Measurements from ENCODE around the gene CNPY4.
"Not testable (repeated sequence)": the region's sequence is repeated elsewhere in the genome, so short reads cannot be mapped to it uniquely, and the experiment has no call there.

Gene CNPY4

DNA sequence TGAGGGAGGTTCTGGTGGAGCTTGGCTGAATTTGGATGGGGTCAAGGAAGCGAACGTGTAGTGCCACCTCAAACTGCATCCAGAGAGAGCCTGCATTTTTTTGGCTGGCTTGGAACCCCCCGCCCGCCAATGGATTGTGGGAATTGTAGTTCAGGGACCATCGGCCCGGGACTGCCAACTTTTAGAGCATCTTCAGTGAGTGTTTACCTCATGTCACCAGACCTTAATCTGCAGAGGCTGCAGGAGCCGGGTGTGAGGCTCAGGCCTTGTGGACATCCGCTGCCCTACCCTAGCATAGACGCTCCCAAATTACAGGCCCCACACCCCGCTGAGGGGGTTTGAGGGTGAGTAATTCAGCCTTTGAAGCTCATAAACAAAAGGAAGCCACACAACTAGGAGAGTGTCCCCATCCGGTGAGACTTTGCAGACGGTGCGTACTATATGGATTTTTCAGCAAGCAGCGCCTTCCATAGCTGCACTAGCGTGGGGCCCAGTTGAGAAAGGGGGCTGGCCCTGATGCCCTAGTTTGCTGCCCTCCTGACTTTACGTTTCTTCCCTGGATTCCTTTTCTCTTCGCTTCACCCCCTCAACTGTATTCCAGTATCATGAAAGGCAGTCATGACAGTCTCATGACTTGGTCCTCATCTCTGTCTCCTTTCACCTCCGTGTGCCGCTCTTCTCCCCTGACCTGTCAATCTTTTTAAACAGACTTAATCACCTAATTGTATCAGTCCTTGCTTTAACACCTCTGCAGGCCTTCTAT, 717 bp downstream of the CNPY4 start:
- DNase-seq (ENCODE audit: low read depth in 2 of 2): peak; percentile 54 to 57

DNA sequence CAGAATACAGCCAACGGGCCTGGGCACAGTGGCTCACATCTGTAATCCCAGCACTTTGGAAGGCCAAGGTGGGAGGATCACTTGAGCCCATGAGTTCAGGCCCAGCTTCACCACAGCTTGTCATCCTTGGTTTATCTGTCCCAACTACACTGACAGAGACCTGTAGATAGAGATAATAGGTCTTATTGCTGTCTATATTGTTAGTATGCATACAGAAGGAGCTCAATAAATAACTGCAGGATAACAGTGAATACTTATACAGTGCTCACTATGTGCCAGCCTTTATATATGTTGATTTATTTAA, 1.3 kb downstream of the CNPY4 start:
- DNase-seq (ENCODE audit: low read depth in 2 of 2): no peak

DNA sequence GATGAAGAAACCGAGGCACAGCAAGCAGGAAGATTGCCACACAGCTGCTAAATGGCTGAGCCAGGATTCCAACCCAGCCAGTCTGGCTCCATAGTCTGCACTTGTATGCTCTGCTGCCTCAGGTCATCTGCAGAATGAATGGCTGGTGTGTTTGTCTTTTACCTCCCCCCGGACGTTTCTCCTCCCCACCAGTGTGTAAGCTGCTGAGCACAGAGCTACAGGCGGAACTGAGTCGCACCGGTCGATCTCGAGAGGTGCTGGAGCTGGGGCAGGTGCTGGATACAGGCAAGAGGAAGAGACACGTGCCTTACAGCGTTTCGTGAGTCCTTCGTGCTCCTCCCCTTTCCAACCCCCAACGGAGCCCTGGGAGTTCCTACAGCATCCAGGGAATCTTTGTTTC, 2.6 kb downstream of the CNPY4 start:
- no peak for DNase-seq (ENCODE audit: low read depth in 2 of 2)

- no peak for DNase-seq (ENCODE audit: low read depth in 2 of 2)
Observed at GRCh38 chr7:100122568-100122967, 3.1 kb downstream of the CNPY4 start.

DNA sequence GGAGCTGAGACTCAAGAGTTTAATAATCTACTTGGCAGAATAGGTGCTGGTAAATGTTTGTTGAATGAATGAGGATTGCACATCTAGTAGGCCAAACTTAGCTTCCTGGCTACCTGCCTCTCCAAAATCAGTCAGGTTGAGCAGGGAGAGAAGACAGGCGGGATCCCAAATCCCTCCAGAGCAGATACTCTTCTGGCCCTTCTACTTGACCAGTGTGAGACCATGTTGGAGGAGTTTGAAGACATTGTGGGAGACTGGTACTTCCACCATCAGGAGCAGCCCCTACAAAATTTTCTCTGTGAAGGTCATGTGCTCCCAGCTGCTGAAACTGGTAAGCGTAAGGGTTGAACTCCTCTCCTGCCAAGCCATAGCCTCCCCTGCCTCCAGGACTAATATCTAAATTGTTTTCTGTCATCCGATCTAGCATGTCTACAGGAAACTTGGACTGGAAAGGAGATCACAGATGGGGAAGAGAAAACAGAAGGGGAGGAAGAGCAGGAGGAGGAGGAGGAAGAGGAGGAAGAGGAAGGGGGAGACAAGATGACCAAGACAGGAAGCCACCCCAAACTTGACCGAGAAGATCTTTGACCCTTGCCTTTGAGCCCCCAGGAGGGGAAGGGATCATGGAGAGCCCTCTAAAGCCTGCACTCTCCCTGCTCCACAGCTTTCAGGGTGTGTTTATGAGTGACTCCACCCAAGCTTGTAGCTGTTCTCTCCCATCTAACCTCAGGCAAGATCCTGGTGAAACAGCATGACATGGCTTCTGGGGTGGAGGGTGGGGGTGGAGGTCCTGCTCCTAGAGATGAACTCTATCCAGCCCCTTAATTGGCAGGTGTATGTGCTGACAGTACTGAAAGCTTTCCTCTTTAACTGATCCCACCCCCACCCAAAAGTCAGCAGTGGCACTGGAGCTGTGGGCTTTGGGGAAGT, 5.1 kb downstream of the CNPY4 start:
- DNase-seq (ENCODE audit: low read depth in 2 of 2): no peak

- DNase-seq (ENCODE audit: low read depth in 2 of 2): no peak
Observed at GRCh38 chr7:100126239-100126930, 7.0 kb downstream of the CNPY4 start.

- DNase-seq (ENCODE audit: low read depth in 2 of 2): peak; percentile 83 to 91
Observed at GRCh38 chr7:100126931-100127865, 7.8 kb downstream of the CNPY4 start, which contains the start of gene MBLAC1. MBLAC1 (plus strand) TSS chr7:100126967; CDS start chr7:100127396, 429 bp downstream.

DNA sequence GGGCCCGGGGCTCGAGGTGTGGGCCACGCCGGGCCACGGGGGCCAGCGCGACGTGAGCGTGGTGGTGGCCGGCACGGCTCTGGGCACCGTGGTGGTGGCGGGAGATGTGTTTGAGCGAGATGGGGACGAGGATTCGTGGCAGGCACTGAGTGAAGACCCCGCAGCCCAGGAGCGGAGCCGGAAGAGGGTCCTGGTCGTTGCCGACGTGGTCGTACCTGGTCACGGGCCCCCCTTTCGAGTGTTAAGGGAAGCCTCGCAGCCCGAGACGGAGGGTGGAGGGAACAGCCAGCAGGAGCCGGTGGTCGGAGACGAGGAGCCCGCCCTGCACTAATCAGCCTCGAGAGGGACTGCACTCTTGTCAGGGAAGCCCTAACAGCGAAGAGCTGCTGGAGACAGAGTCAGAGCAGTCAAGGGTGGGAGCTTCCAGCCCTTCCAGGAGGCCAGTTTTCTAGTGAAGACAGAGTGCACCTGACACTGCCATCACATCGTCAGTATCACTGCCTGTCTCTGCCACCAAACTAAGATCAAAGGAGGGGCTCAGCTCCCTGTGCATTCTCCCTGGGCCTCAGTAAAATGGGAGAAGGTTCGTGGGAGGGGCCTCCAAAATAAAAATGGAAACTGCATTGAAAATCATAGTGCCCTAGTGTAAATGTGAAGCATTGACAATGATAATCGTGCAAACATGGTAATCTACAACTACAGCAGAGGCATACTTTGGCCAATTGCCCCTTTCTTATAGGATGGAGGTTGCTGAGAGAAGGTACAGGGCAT, 8.6 kb downstream of the CNPY4 start:
- no peak for DNase-seq (ENCODE audit: low read depth in 2 of 2)

- DNase-seq (ENCODE audit: low read depth in 2 of 2): no peak
Observed at GRCh38 chr7:100128637-100128963, 9.2 kb downstream of the CNPY4 start.

DNA sequence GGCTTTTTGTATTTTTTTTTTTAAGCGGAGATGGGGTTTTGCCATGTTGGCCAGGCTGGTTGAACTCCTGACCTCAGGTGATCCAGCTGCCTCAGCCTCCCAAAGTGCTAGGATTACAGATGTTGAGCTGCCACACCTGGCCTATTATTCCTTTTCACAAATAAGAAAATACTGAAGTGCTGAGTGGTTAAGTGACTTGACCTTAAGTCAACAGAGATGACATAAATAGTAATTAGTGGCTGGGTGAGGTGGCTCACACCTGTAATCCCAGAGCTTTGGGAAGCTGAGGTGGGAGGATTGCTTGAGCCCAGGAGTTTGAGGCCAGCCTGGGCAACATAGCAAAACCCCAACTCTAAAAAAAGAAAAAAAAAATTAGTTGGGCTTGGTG, 10.8 kb downstream of the CNPY4 start:
- not testable (repeated sequence) for DNase-seq (ENCODE audit: low read depth in 2 of 2)

DNA sequence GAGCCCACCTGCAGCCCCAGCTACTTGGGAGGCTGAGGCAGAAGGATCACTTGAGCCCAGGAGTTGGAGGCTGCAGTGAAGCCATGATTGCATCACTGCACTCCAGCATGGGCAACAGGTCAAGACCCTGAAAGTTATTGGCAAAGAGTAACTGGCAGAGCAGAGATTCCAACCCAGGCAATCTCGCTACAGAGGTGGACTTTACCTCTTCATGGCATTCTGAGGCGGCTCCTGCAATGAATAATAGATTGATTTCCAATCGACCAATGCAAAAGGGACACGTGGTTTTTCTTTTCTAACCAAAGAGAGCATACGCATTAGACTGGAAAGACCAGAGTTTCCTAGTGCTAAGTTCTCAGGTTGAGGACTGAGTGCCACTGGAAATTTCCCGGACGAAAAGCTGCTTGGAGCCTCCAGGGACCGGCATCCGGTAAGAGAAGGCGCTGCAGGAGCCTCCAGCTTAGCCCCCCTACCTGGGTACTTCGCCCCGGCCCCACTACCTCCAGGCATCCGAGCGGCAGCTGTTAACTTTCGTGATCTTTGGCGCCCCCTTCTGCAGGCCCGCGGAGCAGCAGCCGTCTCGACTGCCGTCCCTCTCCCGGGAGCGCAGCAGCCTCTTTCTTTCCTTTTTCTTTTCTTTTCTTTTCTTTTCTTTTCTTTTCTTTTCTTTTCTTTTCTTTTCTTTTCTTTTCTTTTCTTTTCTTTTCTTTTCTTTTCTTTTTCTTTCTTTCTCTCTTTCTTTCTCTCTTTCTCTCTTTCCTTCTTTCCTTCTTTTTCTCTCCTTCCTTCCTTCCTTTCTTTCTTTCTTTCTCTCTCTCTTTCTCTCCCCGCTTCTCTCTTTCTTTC, 11.4 kb downstream of the CNPY4 start:
- peak; percentile 66 to 83 for DNase-seq (ENCODE audit: low read depth in 2 of 2)

- no peak for DNase-seq (ENCODE audit: low read depth in 2 of 2)
Observed at GRCh38 chr7:100132126-100132525, 12.7 kb downstream of the CNPY4 start.

DNA sequence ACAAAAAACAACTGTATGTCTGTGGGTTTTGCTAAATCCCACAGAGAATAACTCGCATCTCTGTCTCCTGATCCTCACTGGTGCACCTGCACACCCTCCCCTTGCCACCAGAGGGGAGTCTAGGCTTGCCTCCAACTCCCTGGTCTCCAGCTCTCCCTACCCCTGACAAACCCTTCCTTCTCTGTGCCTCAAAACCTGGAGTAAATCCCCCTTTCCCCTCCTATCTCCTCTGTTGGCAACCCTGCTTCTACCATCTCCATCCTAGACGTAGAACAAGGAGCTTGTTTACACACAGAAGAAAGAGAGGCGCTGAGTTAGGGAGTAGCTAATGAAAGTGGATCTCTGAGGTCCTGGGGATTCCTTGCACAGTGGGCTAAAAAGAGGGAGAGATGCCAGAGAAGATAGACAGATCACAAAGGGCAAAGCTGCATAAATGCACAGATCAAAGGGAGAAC, 13.3 kb downstream of the CNPY4 start:
- peak; percentile 45 to 64 for DNase-seq (ENCODE audit: low read depth in 2 of 2)

- no peak for DNase-seq (ENCODE audit: low read depth in 2 of 2)
Observed at GRCh38 chr7:100137851-100138760, 18.7 kb downstream of the CNPY4 start.

DNA sequence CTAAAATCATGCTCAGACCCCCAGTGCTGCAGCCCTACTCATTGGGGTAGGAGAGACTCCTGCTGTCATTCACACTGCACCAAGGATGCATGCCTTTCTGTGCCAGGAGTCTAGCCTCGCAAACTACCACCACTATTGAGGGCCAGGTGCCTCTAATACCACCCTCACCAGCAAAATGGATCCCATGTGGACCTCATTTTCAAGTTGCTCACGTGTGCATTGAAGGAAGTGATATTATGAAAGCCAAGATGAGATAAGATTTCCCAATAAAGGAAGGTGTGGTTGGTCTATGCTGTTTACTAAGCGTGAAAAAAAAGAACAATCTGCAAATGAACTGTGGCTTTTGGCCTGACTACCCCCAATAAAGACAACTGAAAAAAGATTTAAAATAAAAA, 22.1 kb downstream of the CNPY4 start:
- no peak for DNase-seq (ENCODE audit: low read depth in 2 of 2)

- no peak for DNase-seq (ENCODE audit: low read depth in 2 of 2)
Observed at GRCh38 chr7:100142461-100142860, 23.0 kb downstream of the CNPY4 start.

DNA sequence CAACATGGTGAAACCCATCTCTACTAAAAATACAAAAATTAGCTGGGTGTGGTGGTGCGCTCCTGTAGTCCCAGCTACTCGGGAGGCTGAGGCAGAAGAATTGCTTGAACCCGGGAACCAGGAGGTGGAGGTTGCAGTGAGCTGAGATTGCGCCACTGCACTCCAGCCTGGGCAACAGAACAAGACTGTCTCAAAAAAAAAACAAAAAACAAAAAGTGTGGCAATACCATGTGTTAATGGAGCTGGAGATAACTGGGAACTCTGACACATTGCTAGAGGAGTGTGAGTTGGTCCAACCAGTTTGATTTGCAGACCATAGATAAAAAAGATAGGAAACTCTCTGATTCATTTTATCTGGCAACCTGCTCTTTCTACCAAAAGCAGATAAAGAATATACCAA, 26.9 kb downstream of the CNPY4 start:
- not testable (repeated sequence) for DNase-seq (ENCODE audit: low read depth in 2 of 2)

GRCh38 chr7:100147278-100147677, 27.8 kb downstream of the CNPY4 start:
- DNase-seq (ENCODE audit: low read depth in 2 of 2): no peak

DNA sequence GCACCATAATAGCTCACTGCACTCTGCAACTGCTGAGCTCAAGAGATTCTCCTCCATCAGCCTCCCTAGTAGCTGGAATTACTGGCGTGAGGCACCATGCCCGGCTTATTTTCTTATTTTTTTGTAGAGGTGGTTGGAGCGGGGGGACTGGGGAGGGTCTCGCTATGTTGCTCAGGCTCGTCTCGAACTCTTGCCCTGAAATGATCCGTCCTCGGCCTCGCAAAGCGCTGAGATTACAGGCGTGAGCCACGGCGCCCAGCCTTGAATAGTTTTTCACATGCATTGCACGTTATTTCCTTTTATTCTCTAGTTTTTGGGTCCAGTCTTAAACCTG, 28.8 kb downstream of the CNPY4 start:
- DNase-seq (ENCODE audit: low read depth in 2 of 2): no peak
